Activated naive CD4-positive, alpha-beta T cell treated with anti-CD3 and anti-CD28 coated beads, Interleukin-2, amount 10 ng/mL, durations not matched to agents 5 hours and 36 hours (primary cell): Measurements from ENCODE around the gene CRELD1. TPM values are rescaled to one million over a fixed set of nuclear protein-coding genes. Genes with fewer than 3 reads are reported as not detected.

Experiments used
- total RNA-seq, 2 experiments: library from RNA; stranded (reverse); gene quantifications; one replicate each; pipeline ENCODE4 v1.2.3, GENCODE V29; 2021

Gene CRELD1, protein sequence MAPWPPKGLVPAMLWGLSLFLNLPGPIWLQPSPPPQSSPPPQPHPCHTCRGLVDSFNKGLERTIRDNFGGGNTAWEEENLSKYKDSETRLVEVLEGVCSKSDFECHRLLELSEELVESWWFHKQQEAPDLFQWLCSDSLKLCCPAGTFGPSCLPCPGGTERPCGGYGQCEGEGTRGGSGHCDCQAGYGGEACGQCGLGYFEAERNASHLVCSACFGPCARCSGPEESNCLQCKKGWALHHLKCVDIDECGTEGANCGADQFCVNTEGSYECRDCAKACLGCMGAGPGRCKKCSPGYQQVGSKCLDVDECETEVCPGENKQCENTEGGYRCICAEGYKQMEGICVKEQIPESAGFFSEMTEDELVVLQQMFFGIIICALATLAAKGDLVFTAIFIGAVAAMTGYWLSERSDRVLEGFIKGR
- total RNA-seq: 10 to 100 TPM; 15.2 to 20.0 TPM

DNA sequence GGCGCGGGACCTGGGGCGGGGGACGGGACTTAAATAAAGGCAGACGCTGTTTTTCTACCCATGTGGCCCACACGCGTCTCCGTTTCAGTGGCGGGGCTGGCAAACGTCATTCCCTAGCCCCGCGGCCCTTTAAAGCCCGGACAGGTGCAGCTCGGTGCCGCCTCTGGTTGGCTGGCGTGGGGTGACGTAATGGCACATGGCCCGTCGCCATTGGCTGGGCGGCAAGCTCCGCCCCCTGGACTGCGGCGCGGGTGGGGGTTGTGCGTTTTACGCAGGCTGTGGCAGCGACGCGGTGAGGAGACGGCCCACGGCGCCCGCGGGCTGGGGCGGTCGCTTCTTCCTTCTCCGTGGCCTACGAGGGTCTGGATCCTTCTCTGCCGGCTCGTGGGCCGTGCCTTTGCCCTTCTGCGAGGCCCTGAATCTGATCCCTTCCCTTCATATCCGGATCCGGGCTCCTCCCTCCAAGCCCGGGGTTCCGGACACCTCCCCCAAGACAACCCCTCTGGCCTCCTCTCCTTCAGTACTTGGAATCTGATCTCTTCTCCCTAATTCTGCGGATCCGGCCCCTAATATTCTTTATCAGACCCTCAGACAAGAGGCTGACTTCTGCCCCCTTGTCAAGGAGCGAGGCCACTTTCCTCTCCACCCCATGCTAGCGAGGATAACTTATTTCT is at the start of gene CRELD1:
Gene CRELD1 (plus strand): TSS at position 274 of the 674 bp plus-strand sequence. CDS start 605 bp downstream, outside the sequence.

DNA sequence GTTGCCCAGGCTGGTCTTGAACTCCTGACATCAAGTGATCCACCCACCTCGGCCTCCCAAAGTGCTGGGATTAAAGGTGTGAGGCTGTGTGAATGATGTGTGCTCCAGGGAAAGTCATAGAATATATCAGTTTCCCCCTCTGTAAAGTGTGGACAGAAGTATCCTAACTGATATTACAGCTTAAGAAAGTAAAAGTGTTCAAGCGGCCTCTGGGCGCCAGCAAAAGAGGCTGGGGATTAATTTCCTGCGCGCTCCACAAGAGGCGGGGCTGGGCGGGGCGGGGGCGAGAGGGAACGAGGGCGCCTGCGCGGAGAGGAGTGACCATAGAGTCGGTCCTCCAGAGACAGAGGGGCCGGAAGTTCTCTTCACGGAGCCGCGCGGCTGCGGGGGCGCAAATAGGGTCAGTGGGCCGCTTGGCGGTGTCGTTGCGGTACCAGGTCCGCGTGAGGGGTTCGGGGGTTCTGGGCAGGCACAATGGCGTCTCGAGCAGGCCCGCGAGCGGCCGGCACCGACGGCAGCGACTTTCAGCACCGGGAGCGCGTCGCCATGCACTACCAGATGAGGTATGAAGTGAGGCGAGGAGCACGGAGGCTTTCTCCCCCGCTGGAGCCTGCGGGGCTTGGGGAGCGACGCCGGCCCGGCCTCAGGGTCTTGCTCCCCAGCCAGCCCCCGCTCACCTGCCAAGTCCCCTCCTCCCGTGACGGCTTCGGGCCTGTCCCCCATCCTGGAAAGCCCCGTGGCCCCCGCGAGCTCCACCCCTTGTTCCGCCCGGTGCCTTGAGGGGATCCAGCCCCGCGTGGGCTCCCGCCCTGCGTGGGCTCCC is 43.2 kb upstream of the CRELD1 start, which contains the start of gene JAGN1:
Gene JAGN1 (plus strand): TSS at position 362 of the 823 bp plus-strand sequence. CDS start 113 bp downstream, at position 475.

DNA sequence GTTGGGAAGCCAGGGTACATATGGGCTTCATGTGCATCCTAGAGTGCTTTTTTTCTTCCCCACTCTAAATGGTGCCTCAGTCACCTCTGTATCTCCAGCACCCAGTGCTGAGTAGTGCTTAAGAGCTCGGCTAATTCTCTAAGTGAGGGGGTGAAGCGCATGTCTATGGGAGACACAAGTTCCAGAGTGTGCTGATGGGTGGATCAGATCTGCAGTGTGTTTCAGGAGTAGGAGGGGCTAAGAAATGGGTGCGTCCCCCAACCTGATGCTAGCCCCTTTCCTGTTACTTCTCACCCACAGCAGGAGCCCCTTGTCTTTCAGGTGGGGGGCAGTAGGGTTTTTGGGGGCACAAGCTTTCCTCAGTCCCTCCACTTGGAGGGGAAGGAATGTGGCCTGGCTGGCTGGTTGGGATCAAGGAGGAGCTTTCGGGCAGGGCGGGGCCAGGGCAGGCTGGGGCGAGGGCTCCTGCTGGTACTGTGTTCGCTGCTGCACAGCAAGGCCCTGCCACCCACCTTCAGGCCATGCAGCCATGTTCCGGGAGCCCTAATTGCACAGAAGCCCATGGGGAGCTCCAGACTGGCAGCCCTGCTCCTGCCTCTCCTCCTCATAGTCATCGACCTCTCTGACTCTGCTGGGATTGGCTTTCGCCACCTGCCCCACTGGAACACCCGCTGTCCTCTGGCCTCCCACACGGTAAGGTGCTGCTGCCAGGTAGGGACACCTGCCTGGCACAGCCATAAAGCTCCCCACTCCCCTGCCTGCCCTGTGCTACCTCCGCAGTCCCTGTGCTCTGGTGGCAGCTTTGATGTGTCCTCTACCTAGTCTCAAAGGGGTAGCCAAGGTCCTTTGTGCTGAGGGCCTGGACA is 31.0 kb upstream of the CRELD1 start, which contains the start of gene IL17RE:
Gene IL17RE (plus strand): TSS at position 477 of the 866 bp plus-strand sequence. CDS start 85 bp downstream, at position 562.

DNA sequence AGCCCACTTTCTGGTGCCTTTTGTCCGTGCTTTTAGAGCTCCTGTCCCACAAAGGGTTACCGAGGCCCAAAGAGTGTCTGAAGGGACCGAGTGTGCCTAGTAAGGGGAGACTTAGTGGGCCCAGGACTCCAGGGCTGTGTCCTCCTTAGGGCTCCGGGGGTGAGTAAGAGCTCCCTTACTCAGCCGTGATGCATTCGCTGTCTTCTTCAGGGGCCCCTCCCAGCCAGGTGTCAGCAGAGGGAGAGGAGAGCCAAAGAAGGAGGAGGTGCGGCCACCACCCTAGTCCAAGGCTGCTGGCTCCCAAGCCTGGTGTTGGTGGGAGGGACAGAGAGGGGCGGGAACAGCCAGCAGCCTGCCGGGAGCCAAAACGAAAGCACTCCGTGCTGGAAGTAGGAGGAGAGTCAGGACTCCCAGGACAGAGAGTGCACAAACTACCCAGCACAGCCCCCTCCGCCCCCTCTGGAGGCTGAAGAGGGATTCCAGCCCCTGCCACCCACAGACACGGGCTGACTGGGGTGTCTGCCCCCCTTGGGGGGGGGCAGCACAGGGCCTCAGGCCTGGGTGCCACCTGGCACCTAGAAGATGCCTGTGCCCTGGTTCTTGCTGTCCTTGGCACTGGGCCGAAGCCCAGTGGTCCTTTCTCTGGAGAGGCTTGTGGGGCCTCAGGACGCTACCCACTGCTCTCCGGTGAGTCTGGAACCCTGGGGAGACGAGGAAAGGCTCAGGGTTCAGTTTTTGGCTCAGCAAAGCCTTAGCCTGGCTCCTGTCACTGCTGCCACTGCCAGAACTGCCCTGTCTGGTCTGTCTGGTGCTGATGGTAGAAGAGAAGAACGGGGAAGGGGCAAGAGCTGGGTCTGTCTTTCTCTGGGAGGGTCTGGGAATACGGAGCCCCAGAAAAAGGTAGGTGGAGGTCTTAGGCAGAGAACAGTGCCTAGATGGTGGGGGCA is 16.6 kb upstream of the CRELD1 start, which contains the start of gene IL17RC:
Gene IL17RC (plus strand): TSS at position 365 of the 947 bp plus-strand sequence. CDS start 218 bp downstream, at position 583.

DNA sequence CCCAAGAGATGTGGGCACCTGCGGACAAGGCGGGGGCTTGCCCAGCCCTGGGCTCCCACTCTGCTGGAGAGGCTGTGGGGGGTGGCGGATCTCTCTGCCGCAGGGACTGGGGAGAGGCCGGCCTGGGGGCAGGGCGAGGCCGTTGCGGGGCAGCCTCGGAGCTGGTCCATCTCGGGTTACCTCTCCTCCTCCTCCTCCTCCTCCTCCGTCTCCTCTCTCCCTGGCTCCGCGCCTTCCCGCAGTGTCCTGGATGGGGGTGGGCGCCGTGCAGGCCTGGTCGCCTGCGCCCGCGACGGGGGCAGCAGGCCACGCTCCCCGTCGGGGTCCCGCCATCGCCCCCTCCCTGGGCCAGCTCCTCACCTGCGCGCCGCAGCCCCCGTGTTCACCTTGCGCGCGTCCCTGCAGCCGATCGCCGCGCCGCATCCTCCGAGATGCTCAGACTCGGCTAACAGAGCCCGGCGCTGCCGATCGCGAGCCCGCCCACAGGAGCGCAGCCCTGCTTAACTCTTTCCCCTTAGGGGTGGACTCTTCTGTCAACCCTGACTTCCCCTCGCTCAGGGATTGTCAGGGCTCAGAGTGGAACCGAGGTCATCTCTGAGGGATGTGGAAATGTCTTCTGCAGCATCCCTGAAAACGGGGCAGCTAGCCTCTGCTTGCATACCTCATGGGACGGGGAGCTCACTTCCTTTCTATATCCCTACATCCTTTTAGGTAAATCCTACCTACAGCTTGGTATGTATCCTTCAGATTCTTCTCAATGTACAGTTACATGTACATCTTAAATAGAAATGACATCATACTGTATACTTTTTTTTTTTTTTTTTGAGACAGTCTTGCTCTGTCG is 18.6 kb downstream of the CRELD1 start, which contains the start of gene PRRT3:
Gene PRRT3 (minus strand): TSS at position 447 of the 844 bp plus-strand sequence. CDS start 2,293 bp downstream, outside the sequence.

Other genes starting within 250 kb of the CRELD1 start
- gene CPNE9, start 230.0 kb upstream of the CRELD1 start, total RNA-seq: not detected
- 10 to 100 TPM; 42.0 to 42.1 TPM for gene BRPF1, start 202.1 kb upstream of the CRELD1 start, total RNA-seq
- gene OGG1, start 183.9 kb upstream of the CRELD1 start, total RNA-seq: 10 to 100 TPM; 32.5 to 35.7 TPM
- gene CAMK1, start 163.9 kb upstream of the CRELD1 start, total RNA-seq: 10 to 100 TPM in 1 of 2 experiments, 1 to 10 TPM in 1; 9.3 to 10.7 TPM
- 10 to 100 TPM; 64.5 to 65.9 TPM for gene TADA3, start 141.4 kb upstream of the CRELD1 start, total RNA-seq
- gene ARPC4, start 140.8 kb upstream of the CRELD1 start, total RNA-seq: 100 to 1,000 TPM; 236 to 238 TPM
- 10 to 100 TPM; 54.6 to 54.7 TPM for gene TTLL3, start 123.6 kb upstream of the CRELD1 start, total RNA-seq
- 10 to 100 TPM; 45.1 to 46.2 TPM for gene RPUSD3, start 89.8 kb upstream of the CRELD1 start, total RNA-seq
- not detected for gene CIDEC, start 53.6 kb upstream of the CRELD1 start, total RNA-seq
- 10 to 100 TPM; 27.7 to 29.0 TPM for gene JAGN1, start 43.2 kb upstream of the CRELD1 start, total RNA-seq
- under 1 TPM; 0.39 to 0.45 TPM for gene IL17RE, start 31.0 kb upstream of the CRELD1 start, total RNA-seq
- gene IL17RC, start 16.7 kb upstream of the CRELD1 start, total RNA-seq: under 1 TPM; 0.29 to 0.40 TPM
- 1 to 10 TPM; 5.4 to 6.1 TPM for gene PRRT3, start 18.6 kb downstream of the CRELD1 start, total RNA-seq
- gene EMC3, start 53.0 kb downstream of the CRELD1 start, total RNA-seq: 10 to 100 TPM; 42.2 to 43.9 TPM
- 10 to 100 TPM; 44.2 to 48.0 TPM for gene FANCD2, start 92.6 kb downstream of the CRELD1 start, total RNA-seq
- gene FANCD2OS, start 174.4 kb downstream of the CRELD1 start, total RNA-seq: not detected
- gene BRK1, start 181.8 kb downstream of the CRELD1 start, total RNA-seq: 100 to 1,000 TPM; 132 to 133 TPM
- 10 to 100 TPM; 66.2 to 70.4 TPM for gene VHL, start 207.9 kb downstream of the CRELD1 start, total RNA-seq
- gene IRAK2, start 231.1 kb downstream of the CRELD1 start, total RNA-seq: 1 to 10 TPM; 2.7 to 3.0 TPM